ENCODE results near the gene WDR70. TPM values are rescaled to one million over a fixed set of nuclear protein-coding genes. Genes with fewer than 3 reads are reported as not detected.
A peak's percentile ranks its signal among the peaks of the same experiment; 100 is the strongest.

Gene WDR70
- total RNA-seq, 1 experiment from 2014 or later = 31.3 TPM

DNA sequence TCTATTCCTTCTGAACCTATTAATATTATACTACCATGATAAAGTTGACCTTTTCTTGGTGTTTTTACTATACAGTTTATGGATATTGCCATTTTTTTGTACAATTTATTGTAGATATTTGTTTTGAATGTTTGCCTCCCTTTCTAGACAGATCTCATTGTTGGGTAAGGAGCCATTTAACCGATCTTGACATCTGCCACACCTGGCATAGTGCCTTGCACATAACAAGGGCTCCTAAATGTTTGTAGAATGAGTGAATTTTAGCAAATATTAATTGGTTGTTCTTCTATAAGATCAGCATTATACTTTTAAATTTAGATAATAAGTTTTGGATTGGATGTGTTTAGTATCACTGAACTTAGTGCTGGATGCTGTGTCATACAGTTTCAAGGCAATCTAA, 285.4 kb downstream of the WDR70 start:
- no peak for TF ChIP-seq CTCF (IDR thresholded peaks at IDR 0.05; ENCODE audit: unreplicated experiment)
- intact Hi-C loops (cut with micrococcal nuclease) = no loop called here
- H3K27ac Mint-ChIP-seq (ENCODE audit: low read depth, unreplicated experiment) = no peak overlapping the region
- no peaks in the 10 kb centered on the region for H3K36me3 Mint-ChIP-seq (ENCODE audit: insufficient read depth, unreplicated experiment)
- H3K4me3 Mint-ChIP-seq (ENCODE audit: unreplicated experiment) = no peak overlapping the region
- no peak for DNase-seq (ENCODE audit: unreplicated experiment)
- H3K4me1 Mint-ChIP-seq (ENCODE audit: insufficient read depth, unreplicated experiment) = peaks cover 21% of the 10 kb centered on the region
- no TSS peak for BruUV-seq (replicated peaks)
- H3K27me3 Mint-ChIP-seq (ENCODE audit: insufficient read depth, unreplicated experiment) = no peaks in the 10 kb centered on the region
- ChIA-PET POLR2A (interaction anchor here (0.5 kb wide), 1 partner anchor 1823 kb away, joined by 3 read pairs; no protein-coding TSS in a partner anchor), CTCF (no interaction called here)
- peaks cover 4% of the 10 kb centered on the region for H3K9me3 Mint-ChIP-seq (ENCODE audit: unreplicated experiment)

DNA sequence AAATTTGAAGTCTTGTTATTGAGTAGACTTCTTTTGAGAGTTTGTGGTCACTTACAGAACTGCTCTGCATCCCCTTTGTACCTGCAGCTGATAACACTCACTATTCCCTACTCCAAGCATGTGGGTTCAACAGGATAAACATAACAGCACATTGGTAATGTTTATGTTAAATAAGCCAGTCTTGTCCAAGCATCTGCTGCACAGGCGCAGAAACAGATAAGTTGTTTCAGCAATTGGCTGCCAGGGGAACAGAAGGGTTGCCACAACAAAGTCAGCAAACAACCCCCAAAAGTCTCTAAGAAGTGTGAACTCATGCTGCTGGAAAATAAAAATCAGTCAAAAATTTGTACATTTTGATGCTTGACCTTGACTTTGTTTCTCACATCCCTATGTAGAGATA, 286.2 kb downstream of the WDR70 start:
- no peak for TF ChIP-seq CTCF (IDR thresholded peaks at IDR 0.05; ENCODE audit: unreplicated experiment)
- DNase-seq (ENCODE audit: unreplicated experiment) = no peak
- ChIA-PET POLR2A (interaction anchor here (0.5 to 0.6 kb wide), 2 partner anchors 38 to 1822 kb away, joined by 3 read pairs; no protein-coding TSS in a partner anchor), CTCF (no interaction called here)
- Mint-ChIP-seq H3K27ac (ENCODE audit: low read depth, unreplicated experiment) (no peak overlapping the region), H3K36me3 (ENCODE audit: insufficient read depth, unreplicated experiment) (no peaks in the 10 kb centered on the region), H3K4me1 (ENCODE audit: insufficient read depth, unreplicated experiment) (peaks cover 21% of the 10 kb centered on the region), H3K27me3 (ENCODE audit: insufficient read depth, unreplicated experiment) (no peaks in the 10 kb centered on the region), H3K4me3 (ENCODE audit: unreplicated experiment) (no peak overlapping the region), H3K9me3 (ENCODE audit: unreplicated experiment) (peaks cover 7% of the 10 kb centered on the region)
- intact Hi-C loops (cut with micrococcal nuclease) = loop anchor here (5.0 kb wide), 1 partner anchor 982 kb away; no protein-coding TSS in a partner anchor
- no TSS peak for BruUV-seq (replicated peaks)

DNA sequence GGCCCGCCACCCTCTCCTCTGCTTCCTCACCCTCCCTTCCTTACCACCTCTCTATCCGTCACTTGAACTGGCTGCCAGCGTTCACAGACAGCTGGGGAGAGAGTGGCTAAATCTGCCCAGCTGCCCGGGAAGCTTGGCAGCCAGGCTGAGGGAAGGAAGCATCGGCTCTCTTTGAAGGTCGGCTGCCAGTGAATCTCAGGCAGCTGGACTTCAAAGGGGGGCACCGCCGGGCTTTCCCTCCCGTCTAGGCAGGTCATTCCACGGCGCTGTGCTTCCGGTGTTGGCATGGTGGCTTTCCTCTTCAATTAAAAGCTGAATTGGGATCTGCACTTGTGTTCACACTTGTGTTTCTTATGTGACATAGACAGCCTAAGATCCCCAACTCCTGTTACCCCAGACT, 286.8 kb downstream of the WDR70 start:
- Mint-ChIP-seq H3K27ac (ENCODE audit: low read depth, unreplicated experiment) (no peak overlapping the region), H3K4me1 (ENCODE audit: insufficient read depth, unreplicated experiment) (peaks cover 21% of the 10 kb centered on the region), H3K27me3 (ENCODE audit: insufficient read depth, unreplicated experiment) (no peaks in the 10 kb centered on the region), H3K4me3 (ENCODE audit: unreplicated experiment) (no peak overlapping the region), H3K36me3 (ENCODE audit: insufficient read depth, unreplicated experiment) (no peaks in the 10 kb centered on the region), H3K9me3 (ENCODE audit: unreplicated experiment) (peaks cover 7% of the 10 kb centered on the region)
- DNase-seq (ENCODE audit: unreplicated experiment) = no peak
- TF ChIP-seq CTCF (IDR thresholded peaks at IDR 0.05; ENCODE audit: unreplicated experiment) = no peak
- BruUV-seq (replicated peaks) = no TSS peak
- CTCF ChIA-PET = no interaction called here
- POLR2A ChIA-PET = interaction anchor here (0.6 kb wide), 1 partner anchor 37 kb away, joined by 3 read pairs; no protein-coding TSS in a partner anchor
- intact Hi-C loops (cut with micrococcal nuclease) = loop anchor here (5.0 kb wide), 1 partner anchor 981 kb away; no protein-coding TSS in a partner anchor

DNA sequence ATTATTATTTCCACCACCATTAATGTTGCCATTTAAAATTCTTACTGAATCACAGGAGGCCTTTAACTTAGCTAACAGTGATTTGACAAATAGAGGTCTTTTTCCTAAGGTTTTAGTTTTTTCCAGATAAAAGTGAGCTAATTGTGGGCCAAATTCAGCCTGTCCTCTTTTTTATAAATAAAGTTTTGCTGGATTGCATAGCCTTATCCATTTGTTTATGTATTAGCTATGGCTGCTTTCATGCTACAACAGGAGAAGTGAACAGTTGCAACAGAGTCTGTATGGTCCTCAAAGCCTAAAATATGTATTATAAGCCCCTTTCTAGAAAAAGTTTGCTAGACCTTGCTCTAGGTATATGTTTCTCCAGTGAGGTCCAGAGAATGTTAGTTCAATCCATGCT, 288.3 kb downstream of the WDR70 start:
- Mint-ChIP-seq H3K4me1 (ENCODE audit: insufficient read depth, unreplicated experiment) (peaks cover 13% of the 10 kb centered on the region), H3K27ac (ENCODE audit: low read depth, unreplicated experiment) (peak overlapping the region; percentile 78), H3K36me3 (ENCODE audit: insufficient read depth, unreplicated experiment) (no peaks in the 10 kb centered on the region), H3K4me3 (ENCODE audit: unreplicated experiment) (no peak overlapping the region), H3K9me3 (ENCODE audit: unreplicated experiment) (peaks cover 7% of the 10 kb centered on the region), H3K27me3 (ENCODE audit: insufficient read depth, unreplicated experiment) (no peaks in the 10 kb centered on the region)
- no TSS peak for BruUV-seq (replicated peaks)
- TF ChIP-seq CTCF (IDR thresholded peaks at IDR 0.05; ENCODE audit: unreplicated experiment) = no peak
- intact Hi-C loops (cut with micrococcal nuclease) = loop anchor here (5.0 kb wide), 1 partner anchor 980 kb away; no protein-coding TSS in a partner anchor
- ChIA-PET POLR2A (no interaction called here), CTCF (interaction anchor here (0.6 to 1.3 kb wide), 2 partner anchors 11 to 144 kb away, joined by 3 to 5 read pairs; no protein-coding TSS in a partner anchor)
- DNase-seq (ENCODE audit: unreplicated experiment) = no peak
